ENCODE results near the gene GMCL1. TPM values are rescaled to one million over a fixed set of nuclear protein-coding genes. Genes with fewer than 3 reads are reported as not detected.

Gene GMCL1
- total and polyA plus RNA-seq, 9 donors, result 6.9 to 13.8 (median 10.7) TPM

GRCh38 chr2:69836316-69836715 is 6.9 kb downstream of the GMCL1 start:
- H3K9me3 ChIP-seq, result no peaks in the 10 kb centered on the region
- no peak for TF ChIP-seq EP300 (IDR thresholded peaks at IDR 0.05)
- TF ChIP-seq POLR2A (IDR thresholded peaks at IDR 0.05), result no peak
- no peak for TF ChIP-seq CTCF (IDR thresholded peaks at IDR 0.05)
- no peak overlapping the region for H3K27ac ChIP-seq
- H3K4me1 ChIP-seq (ENCODE audit: insufficient read depth), result peaks cover 9% of the 10 kb centered on the region
- no peak for DNase-seq
- no peaks in the 10 kb centered on the region for H3K36me3 ChIP-seq
- H3K4me3 ChIP-seq, result no peak overlapping the region
- 77 to 85% (median 84%) methylated on average over 5 of the region's 5 CpGs for WGBS, 3 donors
- intact Hi-C loops (cut with DNase I), result no loop called here
- no peaks in the 10 kb centered on the region for H3K27me3 ChIP-seq

GRCh38 chr2:69837533-69837932 is 8.1 kb downstream of the GMCL1 start:
- peaks cover 2% of the 10 kb centered on the region for H3K4me1 ChIP-seq (ENCODE audit: insufficient read depth)
- no peaks in the 10 kb centered on the region for H3K27me3 ChIP-seq
- H3K36me3 ChIP-seq, result no peaks in the 10 kb centered on the region
- no peak for TF ChIP-seq POLR2A (IDR thresholded peaks at IDR 0.05)
- no peak for TF ChIP-seq EP300 (IDR thresholded peaks at IDR 0.05)
- no peak for TF ChIP-seq CTCF (IDR thresholded peaks at IDR 0.05)
- no peak overlapping the region for H3K4me3 ChIP-seq
- WGBS, 3 donors, result 94 to 95% (median 95%) methylated on average over 2 of the region's 2 CpGs
- DNase-seq, result no peak
- H3K27ac ChIP-seq, result no peak overlapping the region
- intact Hi-C loops (cut with DNase I), result no loop called here
- no peaks in the 10 kb centered on the region for H3K9me3 ChIP-seq

- Histone ChIP-seq H3K27me3 (no peaks in the 10 kb centered on the region), H3K9me3 (no peaks in the 10 kb centered on the region), H3K36me3 (no peaks in the 10 kb centered on the region), H3K4me3 (no peak overlapping the region), H3K27ac (no peak overlapping the region), H3K4me1 (ENCODE audit: insufficient read depth) (no peaks in the 10 kb centered on the region)
- no peak for DNase-seq
- no peak for TF ChIP-seq CTCF (IDR thresholded peaks at IDR 0.05)
- TF ChIP-seq POLR2A (IDR thresholded peaks at IDR 0.05), result no peak
- no peak for TF ChIP-seq EP300 (IDR thresholded peaks at IDR 0.05)
- intact Hi-C loops (cut with DNase I), result no loop called here
These were observed 14.5 kb downstream of the GMCL1 start for GRCh38 chr2:69843993-69844392.

- Histone ChIP-seq H3K27me3 (no peaks in the 10 kb centered on the region), H3K9me3 (no peaks in the 10 kb centered on the region), H3K4me3 (no peak overlapping the region), H3K36me3 (no peaks in the 10 kb centered on the region), H3K27ac (no peak overlapping the region), H3K4me1 (ENCODE audit: insufficient read depth) (no peaks in the 10 kb centered on the region)
- no peak for TF ChIP-seq POLR2A (IDR thresholded peaks at IDR 0.05)
- no peak for TF ChIP-seq EP300 (IDR thresholded peaks at IDR 0.05)
- no peak for TF ChIP-seq CTCF (IDR thresholded peaks at IDR 0.05)
- DNase-seq, result no peak
- WGBS, 3 donors, result 70 to 85% (median 78%) methylated on average over 3 of the region's 3 CpGs
- intact Hi-C loops (cut with DNase I), result no loop called here
These were observed 15.1 kb downstream of the GMCL1 start for GRCh38 chr2:69844560-69844959.
